Activated T-helper 17 cell treated with anti-CD3 and anti-CD28 coated beads, Interleukin-2, amount 50 U/mL, for 72 hours (primary cell): ENCODE data around the gene RHBG. TPM values are rescaled to one million over a fixed set of nuclear protein-coding genes. Genes with fewer than 3 reads are reported as not detected.

Experiments
- ATAC-seq: fragments of 150-1000 bp; cut with Tn5 transposase; replicated peaks from 2 replicates; pipeline ENCODE4 v1.10.0; 2021; ENCODE audit warnings: mild to moderate bottlenecking, moderate library complexity
- H3K27ac Mint-ChIP-seq: one replicate; pipeline ENCODE4 v1.8.0; 2022; ENCODE audit warnings: mixed read lengths
- H3K27me3 Mint-ChIP-seq: one replicate; pipeline ENCODE4 v1.8.0; 2022; ENCODE audit warnings: mixed read lengths
- H3K36me3 Mint-ChIP-seq: one replicate; pipeline ENCODE4 v1.8.0; 2022; ENCODE audit warnings: low read depth, mild to moderate bottlenecking, mixed read lengths
- H3K4me1 Mint-ChIP-seq: one replicate; pipeline ENCODE4 v1.8.0; 2022; ENCODE audit warnings: mixed read lengths
- H3K4me3 Mint-ChIP-seq: one replicate; pipeline ENCODE4 v1.8.0; 2022; ENCODE audit warnings: mild to moderate bottlenecking, mixed read lengths
- H3K9me3 Mint-ChIP-seq: one replicate; pipeline ENCODE4 v1.8.0; 2022; ENCODE audit warnings: mixed read lengths
- total RNA-seq, 2 donors: library from RNA; stranded (reverse); gene quantifications; one replicate each; pipeline ENCODE4 v1.2.3, GENCODE V29; 2022

RHBG gene
- total RNA-seq, 2 donors from 2014 or later: not detected

DNA sequence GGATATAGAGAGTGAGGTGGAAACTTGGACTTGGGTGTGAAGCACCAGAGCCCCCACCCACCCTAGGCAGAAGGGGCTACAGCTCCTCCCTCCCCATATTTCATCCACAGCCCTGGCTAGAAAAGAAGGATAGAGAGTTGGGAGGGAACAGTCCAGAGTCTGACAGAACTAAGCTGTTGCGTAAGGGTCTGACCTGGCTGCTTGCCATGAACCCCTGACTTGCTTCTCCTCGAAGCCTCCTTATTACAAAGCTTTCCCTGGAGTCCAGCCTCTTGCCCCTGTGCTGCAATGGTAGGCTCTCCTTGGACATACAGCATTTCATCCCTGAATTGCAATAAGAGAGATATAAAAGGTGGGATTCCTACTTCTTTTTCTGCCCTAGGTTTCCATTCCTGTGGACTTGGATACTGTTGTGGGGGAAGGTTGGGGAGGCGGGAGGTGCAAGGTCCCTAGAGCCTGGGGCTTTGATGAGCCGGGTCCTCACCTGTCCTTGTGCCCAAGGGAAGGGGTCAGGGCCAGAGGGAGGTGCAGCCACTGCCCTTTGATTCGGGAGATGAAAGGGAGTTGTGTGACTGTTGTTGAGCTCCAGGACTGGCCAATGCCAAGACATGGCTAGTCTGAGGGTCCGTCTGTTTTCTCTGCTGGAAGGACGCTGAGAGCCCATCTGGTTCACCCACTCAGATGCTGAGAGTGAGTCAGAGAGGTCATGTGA lies 2.7 kb downstream of the RHBG start:
- Mint-ChIP-seq H3K9me3 (no peaks in the 10 kb centered on the region), H3K36me3 (no peaks in the 10 kb centered on the region), H3K27ac (no peak overlapping the region), H3K4me1 (no peaks in the 10 kb centered on the region), H3K4me3 (no peak overlapping the region), H3K27me3 (peaks cover 22% of the 10 kb centered on the region)
- no peak for ATAC-seq

DNA sequence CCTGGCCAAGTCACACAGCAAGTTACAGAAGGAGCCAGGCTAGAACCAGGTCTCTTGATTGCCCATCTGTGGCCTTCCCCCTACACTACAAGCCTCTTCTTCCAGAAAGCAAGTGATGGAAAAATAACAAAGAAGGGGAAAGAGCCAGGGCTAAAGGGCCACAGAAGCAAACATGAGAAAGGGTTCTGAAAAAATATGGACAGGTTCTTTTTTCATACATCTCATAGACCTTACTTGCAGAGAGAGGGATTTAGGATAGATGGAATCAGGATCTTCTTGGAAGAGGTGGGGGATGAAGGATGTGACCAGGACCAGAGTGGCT lies 3.2 kb downstream of the RHBG start:
- no peaks in the 10 kb centered on the region for H3K4me1 Mint-ChIP-seq
- no peak overlapping the region for H3K4me3 Mint-ChIP-seq
- H3K27me3 Mint-ChIP-seq: peaks cover 22% of the 10 kb centered on the region
- peak; percentile 66 for ATAC-seq
- H3K27ac Mint-ChIP-seq: no peak overlapping the region
- H3K9me3 Mint-ChIP-seq: no peaks in the 10 kb centered on the region
- H3K36me3 Mint-ChIP-seq: no peaks in the 10 kb centered on the region

DNA sequence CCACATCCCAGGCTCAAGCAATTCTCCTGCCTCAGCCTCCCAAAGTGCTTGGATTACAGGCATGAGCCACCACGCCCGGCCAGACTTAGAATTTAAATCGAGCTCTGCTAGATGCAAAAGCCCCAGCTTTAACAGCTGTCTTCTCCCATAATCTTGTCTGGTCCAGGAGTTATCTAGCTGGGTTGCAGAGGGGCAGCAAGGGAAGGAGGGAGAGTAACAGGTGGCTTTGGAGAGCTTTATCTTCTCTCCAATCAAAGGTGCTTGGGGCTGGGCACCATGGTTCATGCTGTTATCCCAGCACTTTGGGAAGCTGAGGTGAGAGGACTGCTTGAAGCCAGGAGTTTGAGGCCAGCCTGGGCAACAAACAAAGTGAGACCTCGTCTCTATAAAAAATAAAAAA lies 3.9 kb downstream of the RHBG start:
- ATAC-seq: no peak
- no peaks in the 10 kb centered on the region for H3K9me3 Mint-ChIP-seq
- no peak overlapping the region for H3K4me3 Mint-ChIP-seq
- no peaks in the 10 kb centered on the region for H3K36me3 Mint-ChIP-seq
- no peak overlapping the region for H3K27ac Mint-ChIP-seq
- H3K4me1 Mint-ChIP-seq: no peaks in the 10 kb centered on the region
- peaks cover 17% of the 10 kb centered on the region for H3K27me3 Mint-ChIP-seq

DNA sequence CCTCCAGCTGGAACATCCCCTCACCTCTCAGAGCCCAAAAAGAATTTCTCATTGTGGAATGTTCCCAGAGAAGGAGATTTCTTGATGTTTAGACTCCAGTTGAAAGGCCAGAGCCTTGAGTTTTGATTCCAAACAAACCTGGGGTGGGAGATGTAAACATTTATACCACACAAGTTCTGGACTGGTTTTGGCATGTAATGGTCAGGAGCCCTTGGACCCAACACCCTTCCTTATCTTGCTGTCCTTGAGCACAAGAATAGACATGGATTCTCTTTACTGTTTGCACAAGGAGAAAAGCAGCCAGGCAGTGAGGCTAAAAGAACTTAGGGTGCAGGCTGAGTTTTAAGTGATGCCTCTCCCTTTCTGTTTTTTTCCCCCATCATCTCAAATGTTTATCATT lies 4.5 kb downstream of the RHBG start:
- no peaks in the 10 kb centered on the region for H3K36me3 Mint-ChIP-seq
- no peaks in the 10 kb centered on the region for H3K4me1 Mint-ChIP-seq
- ATAC-seq: no peak
- H3K4me3 Mint-ChIP-seq: no peak overlapping the region
- H3K9me3 Mint-ChIP-seq: no peaks in the 10 kb centered on the region
- H3K27ac Mint-ChIP-seq: no peak overlapping the region
- peaks cover 17% of the 10 kb centered on the region for H3K27me3 Mint-ChIP-seq

DNA sequence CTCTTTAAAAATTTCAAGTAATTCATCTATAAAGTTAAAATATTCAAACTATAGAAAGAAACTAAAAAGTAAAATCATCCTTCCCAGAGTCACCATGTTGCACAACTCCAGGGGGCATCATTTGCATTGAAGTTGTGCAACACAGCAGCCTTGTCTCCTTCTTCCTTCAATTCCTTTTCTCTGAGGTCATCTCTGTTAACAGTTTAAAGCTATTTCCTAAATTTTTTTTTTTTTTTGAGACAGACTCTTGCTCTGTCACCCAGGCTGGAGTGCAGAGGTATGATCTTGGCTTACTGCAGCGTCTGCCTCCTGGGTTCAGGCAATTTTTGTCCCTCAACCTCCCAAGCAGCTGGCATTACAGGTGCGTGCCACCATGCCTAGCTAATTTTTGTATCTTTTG lies 7.1 kb downstream of the RHBG start:
- Mint-ChIP-seq H3K27ac (no peak overlapping the region), H3K4me3 (no peak overlapping the region), H3K27me3 (peaks cover 11% of the 10 kb centered on the region), H3K36me3 (no peaks in the 10 kb centered on the region), H3K9me3 (no peaks in the 10 kb centered on the region), H3K4me1 (no peaks in the 10 kb centered on the region)
- no peak for ATAC-seq

DNA sequence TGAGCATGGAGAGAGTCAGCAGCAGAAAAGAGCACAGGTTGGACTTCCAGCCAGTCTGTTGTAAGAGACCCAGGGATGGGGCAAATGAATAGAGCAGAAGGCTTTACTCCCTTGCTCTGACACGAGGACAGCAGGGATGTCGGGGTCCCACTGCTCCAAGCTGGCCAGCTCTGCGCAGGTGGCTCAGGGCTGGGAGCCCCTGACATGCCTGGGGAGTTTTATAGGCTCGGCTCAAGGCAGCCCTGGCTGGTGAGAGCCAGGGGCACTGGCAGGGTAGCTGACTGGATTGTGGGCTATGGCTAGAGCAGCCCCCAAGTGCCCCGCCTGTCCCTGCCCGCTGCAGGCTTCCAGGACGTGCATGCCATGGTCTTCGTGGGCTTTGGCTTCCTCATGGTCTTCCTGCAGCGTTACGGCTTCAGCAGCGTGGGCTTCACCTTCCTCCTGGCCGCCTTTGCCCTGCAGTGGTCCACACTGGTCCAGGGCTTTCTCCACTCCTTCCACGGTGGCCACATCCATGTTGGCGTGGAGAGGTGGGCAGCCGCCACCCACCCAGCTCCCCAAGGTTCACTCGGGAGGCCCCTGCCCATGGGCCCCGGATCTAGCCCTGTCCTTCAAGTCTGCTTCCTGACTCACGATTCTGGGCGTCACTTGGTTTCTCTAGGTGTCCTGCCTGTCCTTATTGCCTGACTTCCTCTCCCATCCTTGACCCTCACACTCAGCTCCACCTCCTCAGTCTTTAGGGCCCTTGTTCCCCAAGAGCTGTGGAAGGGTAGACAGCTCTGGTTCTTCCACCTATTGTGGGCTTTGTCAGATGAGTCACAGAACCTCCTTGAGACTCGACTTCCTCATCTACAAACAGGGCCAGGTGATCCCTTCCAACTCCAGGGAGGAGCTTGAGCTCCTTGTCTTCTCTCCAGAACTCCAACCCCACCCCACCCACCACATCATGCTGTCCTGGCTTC lies 8.2 kb downstream of the RHBG start:
- ATAC-seq: no peak
- H3K27ac Mint-ChIP-seq: no peak overlapping the region
- no peak overlapping the region for H3K4me3 Mint-ChIP-seq
- peaks cover 9% of the 10 kb centered on the region for H3K27me3 Mint-ChIP-seq
- H3K4me1 Mint-ChIP-seq: no peaks in the 10 kb centered on the region
- no peaks in the 10 kb centered on the region for H3K36me3 Mint-ChIP-seq
- H3K9me3 Mint-ChIP-seq: no peaks in the 10 kb centered on the region

DNA sequence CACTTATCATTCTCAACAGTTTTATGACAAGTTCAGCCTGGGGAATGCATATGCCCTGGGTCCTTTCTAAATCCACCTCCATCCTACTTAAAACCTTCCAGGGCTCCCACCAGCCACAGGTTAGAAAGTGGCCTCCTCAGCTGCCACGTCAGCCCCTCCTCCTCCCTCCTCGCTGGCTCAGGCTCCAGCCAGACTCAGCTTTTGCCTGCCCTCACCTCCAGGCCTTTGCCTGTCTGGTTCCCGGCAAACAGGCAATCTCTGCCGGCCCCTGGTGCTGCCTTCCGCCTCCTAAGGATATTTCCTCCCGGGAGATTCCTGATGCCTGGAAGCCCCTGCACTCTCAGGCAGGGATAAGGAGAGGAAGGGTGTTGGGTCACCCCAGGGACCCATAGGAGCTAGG lies 9.5 kb downstream of the RHBG start:
- H3K4me3 Mint-ChIP-seq: no peak overlapping the region
- H3K9me3 Mint-ChIP-seq: no peaks in the 10 kb centered on the region
- H3K27ac Mint-ChIP-seq: no peak overlapping the region
- ATAC-seq: no peak
- H3K4me1 Mint-ChIP-seq: no peaks in the 10 kb centered on the region
- no peaks in the 10 kb centered on the region for H3K36me3 Mint-ChIP-seq
- peaks cover 7% of the 10 kb centered on the region for H3K27me3 Mint-ChIP-seq

DNA sequence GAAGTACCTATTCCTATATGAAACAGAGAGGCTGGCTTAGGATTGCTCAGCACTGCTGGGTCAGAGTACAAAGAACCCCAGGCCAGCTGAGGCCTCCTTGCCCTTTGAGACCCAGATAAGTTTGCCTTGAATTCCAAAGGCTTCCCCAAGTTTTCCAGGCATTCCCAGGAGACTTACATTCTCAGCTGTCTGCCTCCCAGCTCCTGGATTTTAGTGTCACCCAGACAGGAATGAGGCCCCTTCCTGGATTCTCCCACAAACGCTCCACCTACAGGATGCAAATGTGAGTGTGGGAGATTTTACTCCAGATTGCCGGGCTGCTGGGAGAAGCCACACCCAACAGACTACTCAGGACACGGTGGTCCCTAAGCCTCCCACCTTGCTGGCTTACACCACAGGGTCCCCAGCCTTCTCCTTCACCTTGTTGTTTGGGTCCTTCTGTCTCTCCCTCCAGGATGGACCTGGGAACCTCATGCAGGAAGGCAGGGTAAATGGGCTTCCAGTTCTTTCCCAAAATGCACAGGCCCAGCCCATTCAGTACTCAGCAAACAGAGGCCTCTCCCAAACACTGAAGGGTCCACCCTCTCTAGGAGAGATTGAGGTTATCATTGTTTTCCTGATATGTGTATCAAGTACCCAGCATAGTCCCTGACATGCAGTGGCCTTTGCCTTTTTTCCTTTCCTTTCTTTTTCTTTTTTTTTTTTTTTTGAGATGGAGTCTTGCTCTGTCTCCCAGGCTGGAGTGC lies 10.6 kb downstream of the RHBG start:
- no peaks in the 10 kb centered on the region for H3K4me1 Mint-ChIP-seq
- H3K36me3 Mint-ChIP-seq: no peaks in the 10 kb centered on the region
- H3K27ac Mint-ChIP-seq: no peak overlapping the region
- H3K9me3 Mint-ChIP-seq: no peaks in the 10 kb centered on the region
- ATAC-seq: no peak
- H3K27me3 Mint-ChIP-seq: peaks cover 3% of the 10 kb centered on the region
- H3K4me3 Mint-ChIP-seq: no peak overlapping the region

DNA sequence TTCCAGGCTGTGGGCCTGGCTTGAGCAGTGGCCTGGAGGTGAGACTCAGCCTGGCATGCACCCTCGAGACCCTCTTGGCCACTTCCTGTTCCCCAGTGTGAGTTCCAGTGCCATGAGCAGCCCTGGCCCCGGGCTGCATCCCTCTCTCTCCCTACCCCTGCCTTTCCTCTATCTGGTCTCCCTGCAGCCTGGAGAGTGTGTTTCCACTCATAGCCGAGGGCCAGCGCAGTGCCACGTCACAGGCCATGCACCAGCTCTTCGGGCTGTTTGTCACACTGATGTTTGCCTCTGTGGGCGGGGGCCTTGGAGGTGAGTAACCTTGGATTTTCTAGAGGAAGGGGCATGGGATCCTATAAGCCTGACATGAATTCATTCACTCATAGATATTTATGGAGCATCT lies 13.6 kb downstream of the RHBG start:
- Mint-ChIP-seq H3K36me3 (no peaks in the 10 kb centered on the region), H3K4me1 (peaks cover 5% of the 10 kb centered on the region), H3K4me3 (no peak overlapping the region)

DNA sequence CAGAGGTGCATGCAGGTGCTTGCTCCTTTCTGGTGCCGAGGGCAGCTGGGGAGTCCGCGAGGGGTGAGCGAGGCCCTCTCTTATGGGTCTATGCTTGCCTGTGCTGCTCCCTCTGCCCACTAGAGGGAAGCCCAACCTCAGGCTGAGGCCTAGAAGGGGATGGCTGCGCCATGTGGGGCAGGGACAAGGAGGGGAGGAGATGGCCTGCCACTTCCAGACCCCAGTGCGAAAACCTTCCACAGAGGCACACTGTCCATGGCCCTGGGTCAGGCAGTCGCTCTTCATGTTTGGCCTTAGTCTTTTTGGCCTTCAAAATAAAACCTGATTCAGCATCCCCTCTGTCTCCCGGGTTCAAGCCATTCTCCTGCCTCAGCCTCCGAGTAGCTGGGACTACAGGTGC lies 14.0 kb downstream of the RHBG start:
- Mint-ChIP-seq H3K27ac (no peak overlapping the region), H3K36me3 (no peaks in the 10 kb centered on the region), H3K9me3 (no peaks in the 10 kb centered on the region), H3K4me1 (peaks cover 5% of the 10 kb centered on the region), H3K27me3 (peaks cover 14% of the 10 kb centered on the region), H3K4me3 (no peak overlapping the region)
- peak; percentile 88 for ATAC-seq

More for the DNA sequence above, 13.6 kb downstream of the RHBG start:
- no peak overlapping the region for H3K27ac Mint-ChIP-seq
- H3K27me3 Mint-ChIP-seq: peaks cover 10% of the 10 kb centered on the region
- no peak for ATAC-seq
- H3K9me3 Mint-ChIP-seq: no peaks in the 10 kb centered on the region

DNA sequence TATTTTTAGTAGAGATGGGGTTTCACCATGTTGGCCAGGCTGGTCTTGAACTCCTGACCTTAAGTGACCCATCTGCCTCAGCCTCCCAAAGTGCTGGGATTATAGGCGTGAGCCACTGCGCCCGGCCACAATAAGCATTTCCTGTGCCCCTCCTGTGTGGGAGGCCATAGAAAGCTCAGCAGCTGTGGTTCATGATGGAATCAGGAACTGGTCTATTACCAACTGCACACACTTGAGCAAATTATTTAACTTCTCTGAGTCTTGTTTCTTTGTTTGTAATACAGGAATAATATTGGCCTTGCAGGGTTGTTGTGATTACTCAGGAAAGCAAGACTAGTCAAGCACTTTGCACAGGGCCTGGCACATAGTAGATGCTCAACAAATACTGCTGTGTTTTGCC lies 15.0 kb downstream of the RHBG start:
- ATAC-seq: no peak
- Mint-ChIP-seq H3K27ac (no peak overlapping the region), H3K4me1 (peaks cover 5% of the 10 kb centered on the region), H3K36me3 (no peaks in the 10 kb centered on the region), H3K4me3 (no peak overlapping the region), H3K9me3 (no peaks in the 10 kb centered on the region), H3K27me3 (peaks cover 17% of the 10 kb centered on the region)

DNA sequence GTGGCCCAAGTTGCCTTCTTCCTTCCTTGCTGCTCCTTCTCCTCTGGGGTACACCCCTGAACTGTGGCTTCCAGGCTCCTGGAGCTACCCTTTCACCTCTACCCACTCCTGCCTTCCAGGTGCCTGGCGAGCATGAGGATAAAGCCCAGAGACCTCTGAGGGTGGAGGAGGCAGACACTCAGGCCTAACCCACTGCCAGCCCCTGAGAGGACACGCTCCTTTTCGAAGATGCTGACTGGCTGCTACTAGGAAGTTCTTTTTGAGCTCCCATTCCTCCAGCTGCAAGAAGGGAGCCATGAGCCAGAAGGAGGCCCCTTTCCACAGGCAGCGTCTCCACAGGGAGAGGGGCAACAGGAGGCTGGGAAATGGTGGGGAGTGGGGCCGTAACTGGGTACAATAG lies 15.6 kb downstream of the RHBG start:
- H3K4me3 Mint-ChIP-seq: no peak overlapping the region
- no peaks in the 10 kb centered on the region for H3K36me3 Mint-ChIP-seq
- peaks cover 23% of the 10 kb centered on the region for H3K27me3 Mint-ChIP-seq
- peaks cover 5% of the 10 kb centered on the region for H3K4me1 Mint-ChIP-seq
- no peak for ATAC-seq
- no peak overlapping the region for H3K27ac Mint-ChIP-seq
- no peaks in the 10 kb centered on the region for H3K9me3 Mint-ChIP-seq

DNA sequence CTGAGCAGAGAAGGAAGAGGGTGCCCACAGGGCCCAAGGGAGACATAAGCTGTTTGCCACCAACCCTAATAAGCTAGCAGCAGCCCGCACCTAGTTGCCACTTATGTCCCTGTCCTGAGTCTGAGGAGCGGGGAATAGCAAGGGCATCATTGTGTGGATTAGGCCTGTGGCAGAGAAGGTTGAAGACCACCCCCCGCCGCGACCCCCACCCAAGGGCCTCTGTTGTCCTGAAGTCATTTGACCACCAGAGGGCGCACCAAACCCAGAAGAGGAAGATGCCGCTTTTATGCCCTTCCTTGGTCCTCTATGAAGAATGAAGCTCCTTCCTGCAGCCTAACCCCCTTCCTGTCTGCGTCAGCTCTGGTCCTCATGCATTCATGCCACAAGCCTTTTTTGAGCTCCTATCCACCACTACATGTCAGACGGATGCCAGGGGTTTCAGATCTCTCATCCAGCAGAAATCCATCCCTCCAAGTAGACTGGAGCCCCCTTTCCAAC lies 16.6 kb downstream of the RHBG start:
- Mint-ChIP-seq H3K36me3 (no peaks in the 10 kb centered on the region), H3K4me1 (peaks cover 5% of the 10 kb centered on the region), H3K4me3 (no peak overlapping the region), H3K27ac (no peak overlapping the region), H3K9me3 (no peaks in the 10 kb centered on the region), H3K27me3 (peaks cover 26% of the 10 kb centered on the region)
- ATAC-seq: peak; percentile 77

DNA sequence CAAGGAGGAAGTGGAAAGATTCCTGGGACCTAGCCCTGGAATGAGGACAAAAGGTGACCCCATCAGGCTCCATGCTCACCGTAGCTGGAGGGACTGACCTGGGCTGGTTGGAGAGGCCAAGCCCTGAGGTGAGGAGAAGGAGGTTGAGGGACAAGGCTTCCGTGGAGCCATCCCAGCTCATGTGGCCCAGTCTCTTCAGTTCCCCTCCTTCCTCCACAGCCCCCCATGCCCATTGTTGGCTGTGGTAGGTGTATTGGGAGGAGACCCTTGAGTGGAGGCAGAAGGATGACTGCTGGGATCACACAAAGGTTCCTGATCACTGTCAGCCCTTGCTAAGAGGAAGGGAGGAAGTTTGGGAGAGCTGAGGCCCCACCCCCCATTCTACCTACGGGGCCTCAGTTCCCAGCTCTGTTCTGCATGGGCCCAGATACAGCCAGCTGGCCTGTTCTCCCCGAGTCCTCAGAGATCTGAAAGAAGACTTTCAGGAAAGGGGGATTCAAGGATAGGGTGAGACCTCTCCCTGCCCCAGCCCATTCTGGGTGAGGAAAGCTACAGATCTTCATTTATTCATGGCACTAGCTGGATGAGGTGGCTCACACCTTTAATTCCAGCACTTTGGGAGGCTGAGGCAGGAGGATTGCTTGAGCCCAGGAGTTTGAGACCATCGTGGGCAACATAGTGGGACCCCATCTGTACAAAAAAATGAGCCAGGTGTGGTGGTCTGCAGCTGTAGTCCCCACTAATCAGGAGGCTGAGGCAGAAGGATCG lies 17.3 kb downstream of the RHBG start:
- no peak for ATAC-seq
- no peak overlapping the region for H3K27ac Mint-ChIP-seq
- H3K27me3 Mint-ChIP-seq: peaks cover 26% of the 10 kb centered on the region
- no peaks in the 10 kb centered on the region for H3K36me3 Mint-ChIP-seq
- no peaks in the 10 kb centered on the region for H3K9me3 Mint-ChIP-seq
- H3K4me3 Mint-ChIP-seq: no peak overlapping the region
- H3K4me1 Mint-ChIP-seq: peaks cover 5% of the 10 kb centered on the region
